Measurements from ENCODE around the gene LRIG1. TPM values are rescaled to one million over a fixed set of nuclear protein-coding genes. Genes with fewer than 3 reads are reported as not detected.

LRIG1 gene
- total RNA-seq, 1 donor, result 14.1 TPM

DNA sequence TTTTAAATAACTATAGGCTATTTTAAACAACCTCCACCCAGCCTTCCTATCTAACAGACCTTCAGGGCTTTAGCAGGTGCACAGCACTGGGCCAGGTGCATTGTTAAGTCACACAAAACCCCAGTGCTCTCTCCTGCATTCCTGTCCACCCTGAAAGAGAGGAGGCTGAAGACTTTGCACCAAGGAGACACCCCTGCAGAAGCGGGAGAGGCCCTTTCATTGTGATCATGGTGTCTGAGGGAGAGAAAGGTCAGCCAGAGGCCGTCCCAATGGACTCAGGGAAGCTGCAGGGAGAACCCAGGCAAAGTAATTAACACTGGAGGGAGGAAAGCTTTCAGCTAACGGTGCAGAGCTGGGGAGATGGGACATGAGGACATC, 5.2 kb downstream of the LRIG1 start:
- H3K27ac ChIP-seq (ENCODE audit: low read depth, low read length), result no peak overlapping the region
- DNase-seq (ENCODE audit: insufficient read length, low spot score, missing footprints), result no peak
- H3K36me3 ChIP-seq (ENCODE audit: insufficient read depth, low read length), result no peaks in the 10 kb centered on the region
- H3K79me2 ChIP-seq (ENCODE audit: insufficient read depth, low read length), result no peaks in the 10 kb centered on the region
- H4K20me1 ChIP-seq (ENCODE audit: insufficient read depth, low read length), result peaks cover 8% of the 10 kb centered on the region
- H3K9me3 ChIP-seq (ENCODE audit: low read depth, low read length), result no peaks in the 10 kb centered on the region
- no peak overlapping the region for H3K4me3 ChIP-seq (ENCODE audit: insufficient read depth, low read length)
- peaks cover 8% of the 10 kb centered on the region for H3K27me3 ChIP-seq (ENCODE audit: insufficient read depth, low read length)
- H3K4me2 ChIP-seq (ENCODE audit: insufficient read depth, low read length), result no peak overlapping the region
- no peak overlapping the region for H2AFZ ChIP-seq (ENCODE audit: low read length)
- H3K4me1 ChIP-seq (ENCODE audit: insufficient read depth, low read length), result peaks cover 5% of the 10 kb centered on the region
- TF ChIP-seq, protein P1, sequence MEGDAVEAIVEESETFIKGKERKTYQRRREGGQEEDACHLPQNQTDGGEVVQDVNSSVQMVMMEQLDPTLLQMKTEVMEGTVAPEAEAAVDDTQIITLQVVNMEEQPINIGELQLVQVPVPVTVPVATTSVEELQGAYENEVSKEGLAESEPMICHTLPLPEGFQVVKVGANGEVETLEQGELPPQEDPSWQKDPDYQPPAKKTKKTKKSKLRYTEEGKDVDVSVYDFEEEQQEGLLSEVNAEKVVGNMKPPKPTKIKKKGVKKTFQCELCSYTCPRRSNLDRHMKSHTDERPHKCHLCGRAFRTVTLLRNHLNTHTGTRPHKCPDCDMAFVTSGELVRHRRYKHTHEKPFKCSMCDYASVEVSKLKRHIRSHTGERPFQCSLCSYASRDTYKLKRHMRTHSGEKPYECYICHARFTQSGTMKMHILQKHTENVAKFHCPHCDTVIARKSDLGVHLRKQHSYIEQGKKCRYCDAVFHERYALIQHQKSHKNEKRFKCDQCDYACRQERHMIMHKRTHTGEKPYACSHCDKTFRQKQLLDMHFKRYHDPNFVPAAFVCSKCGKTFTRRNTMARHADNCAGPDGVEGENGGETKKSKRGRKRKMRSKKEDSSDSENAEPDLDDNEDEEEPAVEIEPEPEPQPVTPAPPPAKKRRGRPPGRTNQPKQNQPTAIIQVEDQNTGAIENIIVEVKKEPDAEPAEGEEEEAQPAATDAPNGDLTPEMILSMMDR (IDR thresholded peaks at IDR 0.05; ENCODE audit: extremely low read depth, low read depth, low read length), result no peak

DNA sequence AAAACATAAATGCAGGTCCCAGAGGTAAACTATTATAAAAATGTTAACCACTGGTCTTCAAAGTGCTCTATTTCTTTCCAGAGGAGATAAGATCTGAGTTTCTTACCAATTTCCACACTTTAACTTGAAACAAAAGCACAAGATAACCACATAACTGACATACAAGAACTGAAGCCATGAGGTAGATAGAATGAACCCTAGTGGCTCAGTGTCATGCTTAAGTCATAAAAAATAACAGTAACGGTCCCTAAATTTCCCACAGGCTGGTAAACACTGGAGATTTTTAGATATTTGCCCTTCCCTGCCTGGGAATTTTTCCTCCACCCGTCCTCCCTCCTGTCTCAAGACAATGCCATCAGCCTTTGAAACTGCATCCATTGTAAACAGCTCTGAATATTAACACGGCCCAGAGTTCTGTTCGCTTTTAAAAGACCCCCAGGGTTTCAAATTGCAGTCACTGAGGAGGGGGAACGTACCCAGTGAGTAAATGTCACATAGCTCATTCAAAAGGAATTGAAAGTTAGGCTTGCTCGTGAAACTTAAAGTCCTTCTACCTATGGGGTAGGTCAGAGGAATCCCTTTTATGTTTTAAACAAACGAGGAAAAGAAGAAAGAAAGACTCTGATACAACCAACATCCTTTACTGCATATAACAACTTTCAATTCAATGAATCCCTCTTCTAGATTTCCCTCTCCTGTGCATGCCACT, 5.7 kb downstream of the LRIG1 start:
- no peak overlapping the region for H3K4me3 ChIP-seq (ENCODE audit: insufficient read depth, low read length)
- H3K27ac ChIP-seq (ENCODE audit: low read depth, low read length), result no peak overlapping the region
- H3K4me2 ChIP-seq (ENCODE audit: insufficient read depth, low read length), result no peak overlapping the region
- H3K27me3 ChIP-seq (ENCODE audit: insufficient read depth, low read length), result peaks cover 8% of the 10 kb centered on the region
- H3K79me2 ChIP-seq (ENCODE audit: insufficient read depth, low read length), result no peaks in the 10 kb centered on the region
- no peak overlapping the region for H2AFZ ChIP-seq (ENCODE audit: low read length)
- H4K20me1 ChIP-seq (ENCODE audit: insufficient read depth, low read length), result peaks cover 8% of the 10 kb centered on the region
- DNase-seq (ENCODE audit: insufficient read length, low spot score, missing footprints), result no peak
- H3K4me1 ChIP-seq (ENCODE audit: insufficient read depth, low read length), result peaks cover 5% of the 10 kb centered on the region
- TF ChIP-seq, protein P1 (IDR thresholded peaks at IDR 0.05; ENCODE audit: extremely low read depth, low read depth, low read length), result no peak
- no peaks in the 10 kb centered on the region for H3K36me3 ChIP-seq (ENCODE audit: insufficient read depth, low read length)
- H3K9me3 ChIP-seq (ENCODE audit: low read depth, low read length), result no peaks in the 10 kb centered on the region

DNA sequence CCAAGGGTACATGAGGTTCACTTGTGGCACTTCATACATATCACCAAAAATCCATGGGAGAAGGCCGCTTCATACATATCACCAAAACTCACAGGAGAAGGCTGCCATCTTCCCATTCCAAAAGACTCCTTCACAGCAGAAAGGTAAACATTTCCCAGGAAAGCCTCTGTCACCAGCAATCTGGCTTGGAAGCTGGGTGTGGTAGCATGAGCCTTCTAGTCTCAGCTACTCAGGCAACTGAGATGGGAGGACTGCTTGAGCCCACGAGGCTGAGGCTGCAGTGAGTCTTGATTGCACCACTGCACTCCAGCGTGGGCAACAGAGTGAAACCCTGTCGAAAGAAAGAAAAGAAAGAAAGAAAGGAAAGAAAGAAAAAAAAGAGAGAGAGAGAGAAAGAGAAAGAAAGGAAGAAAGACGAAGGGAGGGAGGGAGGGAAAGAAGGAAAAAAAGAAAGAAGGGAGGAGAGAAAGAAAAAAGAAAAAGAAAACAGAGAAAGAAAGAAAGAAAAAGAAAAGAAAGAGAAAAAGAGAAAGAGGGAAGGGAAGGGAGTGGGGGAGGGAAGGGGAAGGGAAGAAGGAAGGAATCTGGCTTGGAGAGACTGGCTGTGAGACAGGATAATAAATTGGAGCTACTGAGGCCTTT, 7.2 kb downstream of the LRIG1 start:
- H4K20me1 ChIP-seq (ENCODE audit: insufficient read depth, low read length), result peaks cover 8% of the 10 kb centered on the region

DNA sequence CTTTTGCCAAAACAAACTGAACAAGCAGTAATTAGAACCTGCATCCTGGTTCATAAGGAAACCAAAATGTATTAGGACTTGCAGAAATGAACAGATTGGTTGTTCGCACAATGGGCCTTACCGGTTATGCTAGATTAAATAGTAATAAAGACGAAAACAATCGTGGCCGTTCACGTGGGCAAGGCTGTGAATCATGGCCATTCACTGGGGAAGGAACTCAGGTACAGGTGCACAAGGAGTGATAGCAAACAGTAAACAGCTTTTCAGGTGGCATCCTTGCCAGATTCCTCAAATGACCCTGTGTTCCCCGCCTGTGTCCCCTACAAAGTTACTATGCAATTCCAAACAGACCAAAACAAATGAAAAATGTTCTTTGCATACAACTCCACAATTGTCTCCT, 8.2 kb downstream of the LRIG1 start:
- no peak overlapping the region for H3K27ac ChIP-seq (ENCODE audit: low read depth, low read length)
- DNase-seq (ENCODE audit: insufficient read length, low spot score, missing footprints), result no peak
- H3K4me3 ChIP-seq (ENCODE audit: insufficient read depth, low read length), result no peak overlapping the region
- H4K20me1 ChIP-seq (ENCODE audit: insufficient read depth, low read length), result peaks cover 8% of the 10 kb centered on the region
- no peaks in the 10 kb centered on the region for H3K4me1 ChIP-seq (ENCODE audit: insufficient read depth, low read length)
- H3K9me3 ChIP-seq (ENCODE audit: low read depth, low read length), result no peaks in the 10 kb centered on the region
- no peaks in the 10 kb centered on the region for H3K79me2 ChIP-seq (ENCODE audit: insufficient read depth, low read length)
- H3K4me2 ChIP-seq (ENCODE audit: insufficient read depth, low read length), result no peak overlapping the region
- H3K27me3 ChIP-seq (ENCODE audit: insufficient read depth, low read length), result peaks cover 4% of the 10 kb centered on the region
- TF ChIP-seq, protein P1 (IDR thresholded peaks at IDR 0.05; ENCODE audit: extremely low read depth, low read depth, low read length), result no peak
- H2AFZ ChIP-seq (ENCODE audit: low read length), result no peak overlapping the region
- H3K36me3 ChIP-seq (ENCODE audit: insufficient read depth, low read length), result no peaks in the 10 kb centered on the region

More for the DNA sequence above, 7.2 kb downstream of the LRIG1 start:
- H3K36me3 ChIP-seq (ENCODE audit: insufficient read depth, low read length), result no peaks in the 10 kb centered on the region
- H3K27me3 ChIP-seq (ENCODE audit: insufficient read depth, low read length), result peaks cover 4% of the 10 kb centered on the region
- H3K4me2 ChIP-seq (ENCODE audit: insufficient read depth, low read length), result no peak overlapping the region
- H3K9me3 ChIP-seq (ENCODE audit: low read depth, low read length), result no peaks in the 10 kb centered on the region
- no peak for DNase-seq (ENCODE audit: insufficient read length, low spot score, missing footprints)
- TF ChIP-seq, protein P1 (IDR thresholded peaks at IDR 0.05; ENCODE audit: extremely low read depth, low read depth, low read length), result no peak
- H2AFZ ChIP-seq (ENCODE audit: low read length), result no peak overlapping the region
- H3K4me1 ChIP-seq (ENCODE audit: insufficient read depth, low read length), result no peaks in the 10 kb centered on the region
- H3K79me2 ChIP-seq (ENCODE audit: insufficient read depth, low read length), result no peaks in the 10 kb centered on the region
- no peak overlapping the region for H3K4me3 ChIP-seq (ENCODE audit: insufficient read depth, low read length)
- H3K27ac ChIP-seq (ENCODE audit: low read depth, low read length), result no peak overlapping the region

All from osteoblast (primary cell).